Glutamatergic neuron (in vitro differentiated cells): ENCODE results near the gene EMC8. TPM values are rescaled to one million over a fixed set of nuclear protein-coding genes. Genes with fewer than 3 reads are reported as not detected.

Source experiments
- DNase-seq: peaks from one replicate; pipeline ENCODE4 v3.0.0; 2022
- H3K27ac Mint-ChIP-seq: one replicate; pipeline ENCODE4 v1.8.0; 2020; ENCODE audit warnings: mild to moderate bottlenecking, mixed read lengths, inconsistent platforms; ENCODE audit not compliant: unreplicated experiment
- H3K27me3 Mint-ChIP-seq: one replicate; pipeline ENCODE4 v1.8.0; 2020; ENCODE audit warnings: mild to moderate bottlenecking, moderate library complexity, mixed read lengths, inconsistent platforms; ENCODE audit not compliant: unreplicated experiment
- H3K36me3 Mint-ChIP-seq: one replicate; pipeline ENCODE4 v1.8.0; 2020; ENCODE audit warnings: mild to moderate bottlenecking, mixed read lengths, inconsistent platforms; ENCODE audit not compliant: unreplicated experiment
- H3K4me1 Mint-ChIP-seq: one replicate; pipeline ENCODE4 v1.8.0; 2020; ENCODE audit warnings: mild to moderate bottlenecking, low read depth, mixed read lengths, inconsistent platforms; ENCODE audit not compliant: unreplicated experiment
- H3K4me3 Mint-ChIP-seq: one replicate; pipeline ENCODE4 v1.8.0; 2020; ENCODE audit warnings: mild to moderate bottlenecking, mixed read lengths, inconsistent platforms; ENCODE audit not compliant: unreplicated experiment
- H3K9me3 Mint-ChIP-seq: one replicate; pipeline ENCODE4 v1.8.0; 2020; ENCODE audit warnings: mild to moderate bottlenecking, moderate library complexity, mixed read lengths, inconsistent platforms; ENCODE audit not compliant: unreplicated experiment
- total RNA-seq: library from RNA; stranded (reverse); fragmentation: NEBNext Ultra II Directional; extraction: Animal tissue kit (Norgen Biotek cat#: 25700); gene quantifications from one replicate; pipeline ENCODE4 v1.2.1, GENCODE V29; 2021; ENCODE audit not compliant: unreplicated experiment
- TF ChIP-seq, protein P1 (sequence below): fragments of 200-600 bp; sonication (generic); IDR thresholded peaks from one replicate; pipeline ENCODE4 v1.5.0; 2021; ENCODE audit not compliant: partially characterized antibody, unreplicated experiment

EMC8 gene
- total RNA-seq, 1 donor from 2014 or later = 34.2 TPM

DNA sequence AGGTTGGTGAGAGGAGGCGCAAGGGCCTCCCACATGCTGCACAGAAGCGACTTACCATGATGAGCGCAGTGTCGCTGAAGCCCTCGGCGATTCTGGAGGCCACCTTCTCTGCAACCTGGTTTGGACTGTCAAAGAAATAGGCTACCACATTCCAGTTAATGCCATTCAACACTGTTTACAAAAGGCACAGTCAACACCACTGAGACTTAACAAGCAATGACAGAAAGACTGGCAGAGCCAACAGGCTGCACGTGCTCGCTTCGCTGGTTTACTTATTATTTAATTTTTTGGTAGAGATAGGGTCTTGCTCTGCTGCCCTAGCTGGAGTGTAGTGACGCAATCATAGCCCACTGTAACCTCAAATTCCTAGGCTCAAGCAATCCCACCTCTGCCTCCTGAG, 18.2 kb downstream of the EMC8 start:
- H3K36me3 Mint-ChIP-seq = no peaks in the 10 kb centered on the region
- no peak for DNase-seq
- H3K9me3 Mint-ChIP-seq = no peaks in the 10 kb centered on the region
- H3K27ac Mint-ChIP-seq = no peak overlapping the region
- TF ChIP-seq, protein P1, sequence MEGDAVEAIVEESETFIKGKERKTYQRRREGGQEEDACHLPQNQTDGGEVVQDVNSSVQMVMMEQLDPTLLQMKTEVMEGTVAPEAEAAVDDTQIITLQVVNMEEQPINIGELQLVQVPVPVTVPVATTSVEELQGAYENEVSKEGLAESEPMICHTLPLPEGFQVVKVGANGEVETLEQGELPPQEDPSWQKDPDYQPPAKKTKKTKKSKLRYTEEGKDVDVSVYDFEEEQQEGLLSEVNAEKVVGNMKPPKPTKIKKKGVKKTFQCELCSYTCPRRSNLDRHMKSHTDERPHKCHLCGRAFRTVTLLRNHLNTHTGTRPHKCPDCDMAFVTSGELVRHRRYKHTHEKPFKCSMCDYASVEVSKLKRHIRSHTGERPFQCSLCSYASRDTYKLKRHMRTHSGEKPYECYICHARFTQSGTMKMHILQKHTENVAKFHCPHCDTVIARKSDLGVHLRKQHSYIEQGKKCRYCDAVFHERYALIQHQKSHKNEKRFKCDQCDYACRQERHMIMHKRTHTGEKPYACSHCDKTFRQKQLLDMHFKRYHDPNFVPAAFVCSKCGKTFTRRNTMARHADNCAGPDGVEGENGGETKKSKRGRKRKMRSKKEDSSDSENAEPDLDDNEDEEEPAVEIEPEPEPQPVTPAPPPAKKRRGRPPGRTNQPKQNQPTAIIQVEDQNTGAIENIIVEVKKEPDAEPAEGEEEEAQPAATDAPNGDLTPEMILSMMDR = no peak
- H3K4me1 Mint-ChIP-seq = no peaks in the 10 kb centered on the region
- H3K27me3 Mint-ChIP-seq = peaks cover 6% of the 10 kb centered on the region
- no peak overlapping the region for H3K4me3 Mint-ChIP-seq

DNA sequence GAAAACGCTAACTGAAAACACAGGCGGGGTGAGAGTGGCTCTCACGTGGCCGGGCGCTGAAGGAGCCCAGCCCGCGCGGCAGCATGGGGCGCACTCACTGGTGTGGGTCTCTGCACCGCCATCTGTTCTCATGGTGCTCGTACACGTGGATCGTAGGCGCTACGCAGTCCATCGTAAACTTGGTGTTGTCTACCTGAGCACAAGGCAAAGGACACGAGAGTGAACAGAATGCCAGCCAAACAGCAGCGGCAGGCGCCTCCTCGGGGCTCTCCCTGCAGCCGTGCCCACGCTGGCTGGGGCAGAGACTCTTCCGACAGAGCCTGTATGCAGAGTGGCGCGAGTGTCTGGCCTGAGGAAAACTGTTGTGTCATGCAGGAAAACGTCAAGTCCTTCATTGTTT, 19.1 kb downstream of the EMC8 start:
- TF ChIP-seq, protein P1 = no peak
- DNase-seq = no peak
- Mint-ChIP-seq H3K9me3 (no peaks in the 10 kb centered on the region), H3K36me3 (no peaks in the 10 kb centered on the region), H3K27me3 (peaks cover 3% of the 10 kb centered on the region), H3K4me1 (no peaks in the 10 kb centered on the region), H3K4me3 (no peak overlapping the region), H3K27ac (no peak overlapping the region)

DNA sequence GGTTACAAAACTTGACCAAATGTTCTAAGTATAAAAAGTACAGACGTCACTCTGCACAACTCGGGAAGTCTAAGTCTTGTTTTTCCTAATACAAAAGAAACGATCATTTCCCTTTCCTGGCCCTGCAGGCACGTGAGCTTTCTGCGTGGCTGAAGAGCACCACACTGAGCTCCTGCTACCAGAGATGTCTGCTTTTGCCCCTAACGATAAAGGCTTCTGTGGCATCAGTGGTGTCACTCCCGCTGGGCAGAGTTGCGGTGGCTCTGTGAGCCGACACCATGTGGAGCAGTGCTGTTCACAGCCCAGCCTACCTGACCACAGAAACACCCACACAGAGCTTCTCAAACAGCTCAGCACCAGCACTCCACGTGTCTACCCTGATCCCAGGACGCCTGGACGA, 20.5 kb downstream of the EMC8 start:
- Mint-ChIP-seq H3K4me1 (no peaks in the 10 kb centered on the region), H3K4me3 (no peak overlapping the region), H3K9me3 (no peaks in the 10 kb centered on the region), H3K27me3 (peaks cover 3% of the 10 kb centered on the region), H3K27ac (no peak overlapping the region), H3K36me3 (no peaks in the 10 kb centered on the region)
- DNase-seq = no peak
- TF ChIP-seq, protein P1 = no peak

DNA sequence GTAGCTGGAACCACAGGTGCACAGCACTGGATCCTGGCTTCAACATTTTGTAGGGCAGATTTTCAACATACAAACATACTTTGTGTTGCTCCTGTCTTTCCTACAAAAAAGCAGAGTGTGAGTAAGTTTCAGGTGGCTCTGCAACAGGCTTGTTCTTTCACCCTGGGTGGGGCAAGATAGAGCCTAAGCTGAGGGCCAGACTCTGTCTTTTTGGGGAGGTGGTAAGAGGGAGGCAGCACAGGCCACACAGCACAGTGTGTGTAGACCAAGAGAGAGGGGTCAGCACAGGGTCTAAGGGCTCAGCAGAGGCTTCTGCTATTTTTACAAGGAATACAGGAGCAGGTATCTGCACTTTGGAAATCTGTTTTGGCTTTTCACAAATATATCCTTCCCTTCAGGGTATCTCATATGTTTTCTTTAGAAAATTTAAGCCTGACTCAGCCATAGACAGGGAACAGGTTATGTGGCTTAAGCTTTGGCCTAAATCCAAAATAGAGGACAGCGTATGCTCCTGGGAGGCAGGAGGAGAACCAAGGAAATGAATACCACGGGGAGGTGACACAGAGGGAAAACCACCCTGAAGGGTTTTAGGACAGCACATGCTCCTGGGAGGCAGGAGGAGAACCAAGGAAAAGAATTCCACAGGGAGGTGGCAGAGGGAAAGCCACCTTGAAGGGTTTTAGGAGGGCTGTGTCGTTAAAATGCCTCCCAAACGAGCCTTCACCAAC, 21.6 kb downstream of the EMC8 start:
- Mint-ChIP-seq H3K36me3 (no peaks in the 10 kb centered on the region), H3K4me3 (no peak overlapping the region), H3K27ac (no peak overlapping the region), H3K4me1 (no peaks in the 10 kb centered on the region), H3K9me3 (no peaks in the 10 kb centered on the region), H3K27me3 (no peaks in the 10 kb centered on the region)
- DNase-seq = no peak
- TF ChIP-seq, protein P1 = no peak

DNA sequence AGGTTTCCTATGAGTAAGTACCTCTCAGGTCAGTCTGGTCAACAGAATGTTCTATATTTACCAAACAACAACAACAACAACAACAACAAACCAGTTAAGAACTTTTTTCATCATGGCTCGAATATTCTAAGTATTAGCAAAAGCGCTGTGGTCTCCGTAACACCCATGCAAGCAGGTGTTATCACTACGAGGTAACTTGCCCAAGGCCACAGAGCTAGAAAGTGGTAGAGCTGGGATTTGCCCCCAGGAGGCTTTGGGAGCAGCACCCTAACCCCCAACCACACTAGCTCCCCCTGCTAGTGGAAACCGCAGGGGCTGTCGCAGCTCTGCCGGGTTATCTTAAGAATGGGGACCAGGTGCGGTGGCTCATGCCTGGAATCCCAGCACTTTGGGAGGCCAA, 24.5 kb downstream of the EMC8 start:
- Mint-ChIP-seq H3K36me3 (no peaks in the 10 kb centered on the region), H3K9me3 (no peaks in the 10 kb centered on the region), H3K27me3 (no peaks in the 10 kb centered on the region), H3K27ac (no peak overlapping the region), H3K4me3 (no peak overlapping the region), H3K4me1 (peaks cover 2% of the 10 kb centered on the region)
- TF ChIP-seq, protein P1 = no peak
- no peak for DNase-seq
